Stomach (tissue), 4 donors: ENCODE measurements around the gene LRRFIP1.

Experiments used
- CTCF ChIP-seq, 7 experiments: fragments of 450-650 bp in 4 of 7; fragments of 200-600 bp in 3 of 7; sonication (generic) in 3 of 7; IDR thresholded peaks; one replicate each; pipeline ENCODE4 v1.5.1; 2016 to 2019; ENCODE audit warnings: antibody characterized with exemption in 7 of 7, control low read depth in 2 of 7, mild to moderate bottlenecking in 1 of 7
- POLR2A ChIP-seq, 4 donors: fragments of 450-650 bp; IDR thresholded peaks; one replicate each; pipeline ENCODE4 v1.6.1; 2016; ENCODE audit warnings: antibody characterized with exemption in 4 of 4, control low read depth in 2 of 4, mild to moderate bottlenecking in 1 of 4, moderate library complexity in 1 of 4

- TF ChIP-seq CTCF (IDR thresholded peaks at IDR 0.05) (no peak), POLR2A (IDR thresholded peaks at IDR 0.05) (no peak)
Measured at GRCh38 chr2:237593036-237593435, 34.4 kb upstream of the LRRFIP1 start.
